Endothelial cell of hepatic sinusoid (primary cell): ENCODE results near the gene ABCC8.
"Not testable (repeated sequence)": the region's sequence is repeated elsewhere in the genome, so short reads cannot be mapped to it uniquely, and the experiment has no call there.

Experiments
- in situ Hi-C: cut with HindIII; loops from 2 replicates; pipeline ENCODE4 v1.10.0; 2017; ENCODE audit warnings: low sequenced_read_pairs

The ABCC8 gene

DNA sequence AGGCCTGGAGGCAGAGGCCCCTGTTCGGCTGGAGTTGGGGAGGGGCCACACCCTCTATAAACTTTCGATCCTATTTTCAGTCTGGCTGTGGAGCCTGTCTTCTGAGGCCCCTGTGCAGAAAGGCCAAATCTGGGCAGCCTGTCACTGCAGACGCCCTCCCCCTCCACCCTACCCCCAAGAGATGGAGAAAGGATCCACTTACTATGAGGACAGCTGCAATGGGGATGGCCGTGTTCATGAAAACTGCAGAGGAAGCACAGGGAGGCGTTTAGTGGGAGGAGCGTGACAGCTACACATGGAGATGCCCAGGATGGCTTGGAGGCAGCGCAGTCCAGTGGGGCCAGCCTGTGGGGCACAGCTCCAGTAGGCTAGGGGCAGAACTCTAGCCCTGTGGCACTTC is 44.6 kb downstream of the ABCC8 start:
- in situ Hi-C loops = no loop called here

DNA sequence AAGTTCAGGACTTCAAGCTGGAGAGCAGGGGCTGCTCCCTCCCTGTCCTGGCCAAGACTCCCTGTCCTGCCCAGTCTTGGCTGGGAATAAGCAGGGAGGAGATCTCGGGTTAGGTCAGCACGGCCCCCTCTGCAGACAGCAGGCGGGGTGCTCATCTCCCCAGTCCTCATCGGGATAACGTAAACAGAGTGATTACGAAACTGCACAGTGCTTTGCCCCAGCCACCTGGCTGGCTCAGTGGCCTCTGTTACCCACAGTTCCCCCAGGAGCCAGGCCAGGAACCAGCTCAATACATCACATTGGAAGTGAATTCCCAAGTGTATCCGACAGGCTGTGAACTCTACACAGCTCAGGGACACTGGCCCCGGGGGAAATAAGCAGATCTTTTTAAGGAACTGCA is 45.5 kb downstream of the ABCC8 start:
- in situ Hi-C loops = no loop called here

GRCh38 chr11:17430616-17431015 is 46.0 kb downstream of the ABCC8 start:
- in situ Hi-C loops = no loop called here

GRCh38 chr11:17428925-17429324 is 47.7 kb downstream of the ABCC8 start:
- in situ Hi-C loops = no loop called here

DNA sequence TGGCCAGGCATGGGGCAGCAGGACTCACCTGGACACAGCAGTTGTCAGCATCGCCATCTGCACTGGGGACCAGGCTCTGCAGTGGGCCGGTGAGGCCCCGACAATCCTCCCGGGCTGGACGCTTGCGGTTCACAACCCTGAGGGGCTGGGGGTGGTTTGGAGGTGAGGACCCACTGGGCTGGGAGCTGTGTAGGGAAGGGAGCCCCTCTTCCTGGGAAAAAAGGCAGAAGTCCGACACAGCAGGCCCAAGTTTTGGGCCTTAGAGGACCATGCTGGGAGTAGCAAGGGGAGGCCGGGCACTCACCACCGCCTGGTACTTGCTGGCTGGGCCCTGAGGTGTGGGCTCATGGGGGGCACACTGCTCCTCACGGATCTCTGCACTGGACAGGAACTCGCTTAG is 48.4 kb downstream of the ABCC8 start:
- in situ Hi-C loops = no loop called here

DNA sequence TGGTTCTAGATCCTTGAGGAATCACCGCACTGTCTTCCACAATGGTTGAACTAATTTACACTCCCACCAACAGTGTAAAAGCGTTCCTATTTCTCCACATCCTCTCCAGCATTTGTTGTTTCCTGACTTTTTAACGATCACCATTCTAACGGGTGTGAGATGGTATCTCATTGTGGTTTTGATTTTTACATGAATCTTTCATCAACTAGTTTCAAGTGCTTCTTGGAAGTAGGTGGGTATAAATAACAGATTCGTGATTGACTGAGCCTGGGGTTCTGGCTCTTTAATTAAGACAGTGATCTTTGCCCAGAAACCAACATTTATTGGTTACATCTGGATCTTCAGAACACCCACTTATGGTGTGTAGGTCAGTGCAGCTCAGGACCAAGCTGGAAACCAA is 50.4 kb downstream of the ABCC8 start:
- in situ Hi-C loops = not testable (repeated sequence)

GRCh38 chr11:17423533-17424310 is 52.9 kb downstream of the ABCC8 start:
- in situ Hi-C loops = loop anchor here (5.0 kb wide), 1 partner anchor 74 kb away; no protein-coding TSS in a partner anchor

- in situ Hi-C loops = loop anchor here (5.0 kb wide), 1 partner anchor 76 kb away; no protein-coding TSS in a partner anchor
Measured at GRCh38 chr11:17421781-17422180, 54.9 kb downstream of the ABCC8 start.

DNA sequence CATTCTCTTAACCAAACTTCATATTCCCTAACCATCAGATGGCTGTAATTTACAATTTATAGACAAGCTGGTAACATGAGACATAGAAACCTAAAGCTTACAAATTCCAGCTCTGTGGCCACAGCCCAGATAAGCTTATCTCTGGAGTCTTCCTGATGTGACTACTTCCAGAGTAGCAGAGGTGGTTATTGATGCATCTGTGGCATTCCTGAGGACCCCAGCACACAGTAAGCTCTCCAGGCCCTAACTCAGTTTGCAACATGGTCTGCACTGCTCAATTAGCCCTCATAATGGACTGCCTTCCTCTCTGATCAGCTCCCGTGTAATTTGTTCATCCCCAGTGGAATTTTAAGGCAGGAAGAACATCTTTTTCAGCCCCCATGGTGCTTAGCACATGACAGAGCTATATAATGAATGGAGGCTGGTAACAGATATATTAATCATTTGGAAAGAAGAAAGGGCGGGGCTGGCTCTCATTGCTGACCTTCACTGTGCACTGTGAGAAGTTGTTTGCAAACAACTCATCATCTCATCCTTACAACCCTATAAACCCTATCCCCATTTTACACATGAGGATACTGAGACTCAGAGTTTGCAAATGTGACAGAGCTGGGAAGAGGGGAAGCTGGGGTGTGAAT is 58.1 kb downstream of the ABCC8 start:
- in situ Hi-C loops = no loop called here

DNA sequence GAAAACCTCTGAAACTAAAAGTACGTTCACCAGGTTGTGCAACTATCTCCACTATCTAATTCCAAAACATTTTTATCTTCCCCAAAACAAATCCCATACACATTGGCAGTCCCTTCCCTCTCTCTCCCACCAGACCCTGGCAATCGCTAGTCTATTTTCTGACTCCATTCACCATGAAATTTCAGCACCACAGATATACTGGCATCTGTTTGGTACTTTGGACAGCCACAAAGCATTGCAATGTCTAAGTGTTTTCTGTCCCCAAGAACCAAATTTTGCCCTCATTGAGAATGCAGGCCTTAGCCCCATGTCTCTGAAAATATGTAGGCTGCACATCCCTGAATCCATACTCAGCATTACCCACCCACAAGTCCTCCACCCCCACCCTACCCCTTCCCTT is 60.2 kb downstream of the ABCC8 start:
- in situ Hi-C loops = no loop called here

- in situ Hi-C loops = no loop called here
Measured at GRCh38 chr11:17415523-17416104, 61.0 kb downstream of the ABCC8 start.

- in situ Hi-C loops = no loop called here
Measured at GRCh38 chr11:17414992-17415391, 61.7 kb downstream of the ABCC8 start.

DNA sequence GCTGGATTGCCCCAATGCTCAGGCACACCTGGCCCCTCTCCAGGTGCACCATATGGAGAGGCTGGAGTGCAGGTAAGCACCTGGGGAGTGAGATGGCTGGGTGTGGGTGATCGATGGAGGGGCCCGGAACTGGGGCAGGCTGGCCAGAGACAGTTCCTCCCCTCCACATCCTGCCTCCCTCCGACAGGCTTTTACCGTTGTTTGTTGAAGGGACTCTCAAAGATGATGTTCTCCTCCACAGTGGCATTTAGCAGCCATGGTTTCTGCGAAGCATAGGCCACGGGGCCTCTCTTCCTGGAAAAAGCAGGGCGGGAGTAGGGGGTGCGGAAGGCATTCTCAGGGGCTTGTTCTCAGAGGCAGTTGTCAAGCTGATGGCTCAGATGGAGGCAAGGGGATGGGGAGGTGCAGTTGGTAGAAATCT is 62.3 kb downstream of the ABCC8 start:
- in situ Hi-C loops = no loop called here

DNA sequence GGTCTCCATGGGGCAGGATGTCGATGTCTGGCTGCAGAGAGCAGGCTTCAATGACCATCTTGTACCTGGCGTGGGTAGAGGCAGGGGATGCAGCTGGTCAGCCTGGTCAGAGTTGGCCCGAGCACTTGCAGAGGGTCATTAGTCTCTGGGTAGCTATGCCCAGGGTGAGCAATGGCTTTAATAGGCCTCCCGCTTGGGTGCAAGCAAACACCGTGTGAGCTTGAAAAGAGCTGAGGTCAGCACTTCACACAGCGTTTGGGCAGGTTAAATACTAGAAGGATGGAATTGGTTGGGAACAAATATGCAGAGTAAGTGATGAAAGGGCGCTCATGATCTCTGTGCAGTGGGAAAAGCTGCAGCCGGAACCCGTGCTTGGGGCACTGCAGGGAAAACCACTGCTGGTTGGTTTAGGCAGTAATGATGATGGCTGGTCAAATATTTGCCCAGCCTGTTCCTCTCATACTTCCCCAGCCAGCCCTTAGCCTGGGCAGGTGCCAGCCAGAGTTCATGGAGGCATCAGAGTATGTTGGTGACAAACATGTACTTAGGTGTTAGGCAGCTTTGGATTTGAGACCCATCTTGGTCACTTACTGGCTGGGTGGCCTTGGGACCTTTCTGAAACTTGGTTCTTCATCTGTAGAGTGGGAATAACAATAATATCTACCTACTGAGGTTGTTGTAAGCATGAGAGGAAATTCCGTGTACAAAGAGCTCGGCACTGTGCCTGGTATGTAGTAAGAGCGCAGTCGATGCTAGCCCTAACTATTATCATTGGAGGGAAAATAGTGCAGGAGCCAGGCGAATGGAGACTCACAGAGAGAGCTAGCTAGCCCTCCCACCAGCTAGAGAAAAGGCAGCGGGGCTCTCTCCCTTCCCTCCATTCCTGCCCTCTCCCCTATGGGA is 63.0 kb downstream of the ABCC8 start:
- in situ Hi-C loops = no loop called here

- in situ Hi-C loops = no loop called here
Measured at GRCh38 chr11:17412488-17413180, 64.0 kb downstream of the ABCC8 start.

DNA sequence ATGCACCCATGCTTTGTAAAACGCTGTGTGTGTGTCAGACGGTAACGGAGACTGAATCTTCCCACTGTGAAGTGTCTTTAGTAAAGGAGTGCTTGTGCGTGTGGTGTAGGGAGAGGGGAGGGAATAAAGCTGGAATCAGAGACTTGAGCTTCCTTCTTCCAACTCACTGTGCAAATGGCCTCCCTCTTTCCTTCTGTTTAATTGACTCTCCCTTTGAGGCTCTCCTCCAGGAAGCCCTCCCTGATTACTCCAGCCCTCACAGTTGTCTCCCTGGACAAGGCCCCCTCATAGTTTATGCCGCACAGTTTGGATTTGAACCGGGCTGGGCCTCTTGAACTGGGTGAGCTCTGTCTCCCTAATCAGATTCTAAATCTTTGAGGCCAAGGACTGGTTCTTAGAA is 65.2 kb downstream of the ABCC8 start:
- in situ Hi-C loops = no loop called here

- in situ Hi-C loops = no loop called here
Measured at GRCh38 chr11:17410606-17411379, 65.9 kb downstream of the ABCC8 start.

DNA sequence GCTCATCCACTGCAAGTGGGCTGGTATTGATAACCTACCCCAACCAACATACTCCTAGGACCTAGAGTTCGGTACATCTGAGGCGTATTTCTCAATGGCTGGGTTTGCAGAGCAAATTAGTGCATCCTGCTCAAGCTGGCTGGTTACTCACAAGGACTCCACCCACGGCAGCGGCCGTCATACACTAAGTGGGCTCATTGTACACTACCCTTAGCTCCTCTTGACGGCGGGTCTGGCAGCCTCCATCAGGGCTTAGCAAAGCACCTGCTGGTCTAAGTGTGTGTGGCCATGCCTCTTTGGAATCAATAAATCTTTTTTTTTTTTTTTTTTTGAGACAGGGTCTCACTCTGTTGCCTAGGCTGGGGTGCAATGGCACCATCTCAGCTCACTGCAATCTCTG is 68.0 kb downstream of the ABCC8 start:
- in situ Hi-C loops = no loop called here

GRCh38 chr11:17408026-17408425 is 68.6 kb downstream of the ABCC8 start:
- in situ Hi-C loops = no loop called here

DNA sequence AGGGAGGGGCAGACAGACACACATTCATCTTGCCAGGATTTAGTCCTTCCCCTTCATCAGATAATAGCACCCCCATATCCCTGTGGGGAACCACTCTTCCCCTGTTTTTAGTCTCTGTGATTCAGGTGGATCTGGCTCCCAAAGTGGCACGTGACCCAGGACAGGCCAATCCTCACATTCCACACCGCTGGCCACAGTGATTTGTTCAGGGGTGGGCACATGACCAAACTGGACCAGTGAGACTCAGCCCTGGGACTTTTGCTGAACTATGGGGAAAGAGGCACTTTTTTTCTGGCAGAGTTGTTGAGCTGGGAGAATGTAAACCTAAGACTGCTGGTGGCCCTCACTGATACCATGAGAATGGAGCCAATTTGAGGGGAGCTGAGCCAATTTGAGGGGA is 69.1 kb downstream of the ABCC8 start:
- in situ Hi-C loops = no loop called here
